ENCODE measurements around the gene PPM1H.
"Not testable (repeated sequence)": the region's sequence is repeated elsewhere in the genome, so short reads cannot be mapped to it uniquely, and the experiment has no call there.

Gene PPM1H

GRCh38 chr12:62761658-62762057 lies 173.3 kb downstream of the PPM1H start:
- DNase-seq = no peak

GRCh38 chr12:62760779-62761178 lies 174.2 kb downstream of the PPM1H start:
- no peak for DNase-seq

- not testable (repeated sequence) for DNase-seq
Measured at GRCh38 chr12:62760341-62760740, 174.6 kb downstream of the PPM1H start.

GRCh38 chr12:62758216-62758615 lies 176.7 kb downstream of the PPM1H start:
- DNase-seq = no peak

GRCh38 chr12:62757048-62757447 lies 177.9 kb downstream of the PPM1H start:
- DNase-seq = no peak

- DNase-seq = no peak
Measured at GRCh38 chr12:62754706-62755105, 180.2 kb downstream of the PPM1H start.

- no peak for DNase-seq
Measured at GRCh38 chr12:62751810-62752155, 183.2 kb downstream of the PPM1H start.

- DNase-seq = no peak
Measured at GRCh38 chr12:62750941-62751809, 183.8 kb downstream of the PPM1H start.

- no peak for DNase-seq
Measured at GRCh38 chr12:62749586-62749985, 185.4 kb downstream of the PPM1H start.

GRCh38 chr12:62748941-62749468 lies 185.9 kb downstream of the PPM1H start:
- DNase-seq = no peak

GRCh38 chr12:62744551-62744950 lies 190.4 kb downstream of the PPM1H start:
- no peak for DNase-seq

- DNase-seq = no peak
Measured at GRCh38 chr12:62739266-62740015, 195.5 kb downstream of the PPM1H start.

- DNase-seq = no peak
Measured at GRCh38 chr12:62738616-62739015, 196.3 kb downstream of the PPM1H start.

- DNase-seq = no peak
Measured at GRCh38 chr12:62738105-62738504, 196.8 kb downstream of the PPM1H start.

GRCh38 chr12:62737615-62738014 lies 197.3 kb downstream of the PPM1H start:
- DNase-seq = no peak

GRCh38 chr12:62737188-62737587 lies 197.8 kb downstream of the PPM1H start:
- DNase-seq = no peak

GRCh38 chr12:62736596-62736995 lies 198.4 kb downstream of the PPM1H start:
- DNase-seq = no peak

- no peak for DNase-seq
Measured at GRCh38 chr12:62732861-62733427, 202.0 kb downstream of the PPM1H start.

GRCh38 chr12:62731055-62731820 lies 203.7 kb downstream of the PPM1H start:
- DNase-seq = no peak

GRCh38 chr12:62730649-62731048 lies 204.3 kb downstream of the PPM1H start:
- no peak for DNase-seq

- DNase-seq = not testable (repeated sequence)
Measured at GRCh38 chr12:62729579-62730544, 205.1 kb downstream of the PPM1H start.

GRCh38 chr12:62728741-62729140 lies 206.2 kb downstream of the PPM1H start:
- no peak for DNase-seq

All from activated T-cell treated with anti-CD3 and anti-CD28 coated beads for 4 hours (primary cell).